DOHH2 (cell line): ENCODE data around the gene IGSF22.
A peak's percentile ranks its signal among the peaks of the same experiment; 100 is the strongest.

Experiments used
- H3F3A ChIP-seq: fragments of 200-600 bp; sonication (generic), shearing (Covaris generic); 2 replicates; pipeline ENCODE4 v1.6.0; 2016; ENCODE audit warnings: antibody characterized with exemption, mild to moderate bottlenecking; ENCODE audit not compliant: control insufficient read depth, insufficient read depth
- H3K27ac ChIP-seq: fragments of 200-600 bp; sonication (generic); 2 replicates; pipeline ENCODE4 v1.5.1; 2014; ENCODE audit warnings: low read depth, mild to moderate bottlenecking, low read length, moderate library complexity
- H3K27me3 ChIP-seq: fragments of 200-600 bp; sonication (generic); 2 replicates; pipeline ENCODE4 v1.6.1; 2014; ENCODE audit warnings: mild to moderate bottlenecking, low read length, mixed read lengths; ENCODE audit not compliant: control insufficient read depth
- H3K36me3 ChIP-seq: fragments of 200-600 bp; sonication (generic); 2 replicates; pipeline ENCODE4 v1.6.1; 2014; ENCODE audit warnings: mild to moderate bottlenecking, low read length, moderate library complexity, mixed read lengths; ENCODE audit not compliant: control insufficient read depth
- H3K4me1 ChIP-seq: fragments of 200-600 bp; sonication (generic); 2 replicates; pipeline ENCODE4 v1.6.1; 2014; ENCODE audit warnings: mild to moderate bottlenecking, low read length, mixed read lengths; ENCODE audit not compliant: control insufficient read depth
- H3K4me2 ChIP-seq: fragments of 200-600 bp; sonication (generic); 2 replicates; pipeline ENCODE4 v1.6.0; 2014; ENCODE audit warnings: mild to moderate bottlenecking, low read length, moderate library complexity
- H3K4me3 ChIP-seq: fragments of 200-600 bp; sonication (generic); 2 replicates; pipeline ENCODE4 v1.5.1; 2014; ENCODE audit warnings: mild to moderate bottlenecking, low read length, mixed read lengths
- H3K79me2 ChIP-seq: fragments of 200-600 bp; sonication (generic); 2 replicates; pipeline ENCODE4 v1.6.1; 2014; ENCODE audit warnings: mild to moderate bottlenecking, low read length, mixed read lengths; ENCODE audit not compliant: control insufficient read depth
- H3K9me2 ChIP-seq: fragments of 200-600 bp; sonication (generic); replicated peaks from 2 replicates; pipeline ENCODE4 v1.6.1; 2014; ENCODE audit warnings: mild to moderate bottlenecking, low read length, mixed read lengths; ENCODE audit not compliant: control insufficient read depth
- H3K9me3 ChIP-seq: fragments of 200-600 bp; sonication (generic); 2 replicates; pipeline ENCODE4 v1.6.1; 2014; ENCODE audit warnings: antibody characterized with exemption, low read length, mixed read lengths; ENCODE audit not compliant: control insufficient read depth, insufficient read depth
- H4K20me1 ChIP-seq: fragments of 200-600 bp; sonication (generic); 2 replicates; pipeline ENCODE4 v1.6.0; 2014; ENCODE audit warnings: low read depth, mild to moderate bottlenecking, antibody characterized with exemption, low read length, moderate library complexity; ENCODE audit not compliant: control insufficient read depth, insufficient read depth
- CTCF ChIP-seq: fragments of 200-600 bp; sonication (generic); IDR thresholded peaks from one replicate; pipeline ENCODE4 v1.5.1; 2014; ENCODE audit warnings: antibody characterized with exemption, mild to moderate bottlenecking, low read depth, low read length; ENCODE audit not compliant: poor library complexity, severe bottlenecking
- EZH2phosphoT487 ChIP-seq: fragments of 200-600 bp; sonication (generic); IDR thresholded peaks from 2 replicates; pipeline ENCODE4 v1.6.1; 2017; ENCODE audit warnings: borderline replicate concordance, mild to moderate bottlenecking, antibody characterized with exemption, low read length, moderate library complexity, mixed read lengths

IGSF22 gene

DNA sequence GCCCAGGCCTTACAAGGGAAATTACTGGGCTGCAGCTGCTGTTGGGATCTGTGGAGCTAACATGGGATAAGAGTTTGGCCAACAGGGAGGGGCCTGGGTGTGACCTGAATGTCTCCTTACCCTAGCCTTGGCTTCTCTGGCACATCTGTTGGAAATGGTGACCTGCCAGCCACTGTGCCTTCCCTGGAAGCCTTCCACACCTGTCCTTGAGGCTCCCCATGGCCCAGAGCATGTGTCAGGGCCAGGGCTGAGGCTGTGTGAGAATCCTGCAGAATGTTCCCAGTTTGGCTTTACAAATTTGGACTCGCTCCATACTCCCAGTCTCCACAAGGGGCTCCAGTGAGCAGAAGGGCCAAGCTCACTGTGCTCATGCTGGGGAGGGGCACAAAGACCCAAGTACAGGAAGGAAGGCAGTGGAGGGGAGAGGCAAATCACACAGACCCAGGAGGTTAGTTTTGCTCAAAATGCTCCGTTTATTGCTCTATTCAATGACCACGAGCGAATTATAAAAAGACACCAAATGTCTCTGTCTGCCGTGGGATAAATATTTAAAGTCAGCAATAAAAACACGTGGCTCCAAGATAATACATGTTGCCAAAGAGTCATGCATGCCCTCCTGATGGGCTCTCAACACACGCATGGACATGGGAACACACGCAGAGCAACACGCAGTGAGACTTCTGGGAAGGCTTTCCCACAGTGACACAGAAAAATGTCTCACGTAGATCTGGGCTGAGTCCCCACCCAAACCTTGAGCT is 1.7 kb upstream of the IGSF22 start:
- no peaks in the 10 kb centered on the region for H3K27me3 ChIP-seq
- no peak for TF ChIP-seq EZH2phosphoT487
- TF ChIP-seq CTCF: peak; percentile 84
- H3K4me1 ChIP-seq: peaks cover 14% of the 10 kb centered on the region
- H3K79me2 ChIP-seq: no peaks in the 10 kb centered on the region
- H3K9me2 ChIP-seq: no peaks in the 10 kb centered on the region
- no peaks in the 10 kb centered on the region for H4K20me1 ChIP-seq
- no peaks in the 10 kb centered on the region for H3F3A ChIP-seq
- H3K4me3 ChIP-seq: no peak overlapping the region
- no peaks in the 10 kb centered on the region for H3K36me3 ChIP-seq
- H3K27ac ChIP-seq: no peak overlapping the region
- H3K9me3 ChIP-seq: no peaks in the 10 kb centered on the region
- no peak overlapping the region for H3K4me2 ChIP-seq

- Histone ChIP-seq H3K9me2 (no peaks in the 10 kb centered on the region), H4K20me1 (no peaks in the 10 kb centered on the region), H3K4me2 (no peak overlapping the region), H3K79me2 (no peaks in the 10 kb centered on the region), H3K4me3 (no peak overlapping the region), H3K27me3 (0 out of 2 replicates have a peak, but pooled peaks cover 2% of the 10 kb centered on the region), H3K4me1 (peaks cover 13% of the 10 kb centered on the region), H3K27ac (no peak overlapping the region), H3K9me3 (no peaks in the 10 kb centered on the region), H3F3A (no peaks in the 10 kb centered on the region), H3K36me3 (no peaks in the 10 kb centered on the region)
- TF ChIP-seq EZH2phosphoT487 (no peak), CTCF (no peak)
Observed at GRCh38 chr11:18723991-18724390, 2.0 kb downstream of the IGSF22 start.

DNA sequence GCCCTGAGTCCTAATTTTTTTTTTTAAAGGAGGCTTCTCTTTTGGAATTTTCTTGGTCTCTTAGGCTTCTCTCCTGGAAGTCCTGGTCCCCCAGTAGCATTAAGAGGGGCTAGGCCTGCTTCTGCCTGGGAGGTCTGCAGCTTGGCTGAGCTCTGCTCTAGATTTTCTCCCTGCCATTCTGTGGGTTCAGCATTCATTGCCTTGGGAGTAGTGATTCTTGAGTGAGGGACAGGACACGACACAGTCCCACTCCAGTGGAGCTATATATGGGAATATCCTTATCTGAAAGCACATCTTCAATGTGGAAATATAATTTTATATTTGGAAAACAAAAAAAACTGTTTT is 3.7 kb downstream of the IGSF22 start:
- no peak overlapping the region for H3K27ac ChIP-seq
- H3K4me1 ChIP-seq: peaks cover 9% of the 10 kb centered on the region
- H3K27me3 ChIP-seq: 0 out of 2 replicates have a peak, but pooled peaks cover 2% of the 10 kb centered on the region
- H4K20me1 ChIP-seq: no peaks in the 10 kb centered on the region
- H3K79me2 ChIP-seq: no peaks in the 10 kb centered on the region
- H3K4me3 ChIP-seq: no peak overlapping the region
- H3K9me2 ChIP-seq: no peaks in the 10 kb centered on the region
- no peaks in the 10 kb centered on the region for H3K9me3 ChIP-seq
- no peaks in the 10 kb centered on the region for H3F3A ChIP-seq
- no peaks in the 10 kb centered on the region for H3K36me3 ChIP-seq
- TF ChIP-seq EZH2phosphoT487: no peak
- no peak for TF ChIP-seq CTCF
- peak overlapping the region; percentile 67 for H3K4me2 ChIP-seq
